Measurements from ENCODE around the gene IFI27L1. TPM values are rescaled to one million over a fixed set of nuclear protein-coding genes. Genes with fewer than 3 reads are reported as not detected.

The IFI27L1 gene
- total RNA-seq, 1 experiment from 2014 or later: 27.6 TPM

GRCh38 chr14:94115058-94115591 is 34.0 kb downstream of the IFI27L1 start (continued):
- TF ChIP-seq CREM (CRISPR knock-in tag; IDR thresholded peaks at IDR 0.05): no peak
- no peak for TF ChIP-seq CREB1 (CRISPR knock-in tag; IDR thresholded peaks at IDR 0.05)

GRCh38 chr14:94115631-94116030 is 34.5 kb downstream of the IFI27L1 start:
- no peak for ATAC-seq
- no peaks in the 10 kb centered on the region for H3K36me3 Mint-ChIP-seq
- ChIA-PET CTCF (interaction anchor here (1.0 to 2.6 kb wide), 4 partner anchors 14 to 176 kb away, joined by 4 to 9 read pairs (median 6); partner anchors contain the start of gene IFI27L2), POLR2A (no interaction called here)
- TF ChIP-seq MLX (CRISPR knock-in tag; IDR thresholded peaks at IDR 0.05) (no peak), EMX1 (CRISPR knock-in tag; IDR thresholded peaks at IDR 0.05) (no peak), ZNF671 (CRISPR knock-in tag; IDR thresholded peaks at IDR 0.05) (no peak), CREM (CRISPR knock-in tag; IDR thresholded peaks at IDR 0.05) (no peak), ZNF532 (CRISPR knock-in tag; IDR thresholded peaks at IDR 0.05; ENCODE audit: borderline replicate concordance) (no peak), MXD4 (CRISPR knock-in tag; IDR thresholded peaks at IDR 0.05; ENCODE audit: borderline replicate concordance) (no peak), ELF4 (CRISPR knock-in tag; IDR thresholded peaks at IDR 0.05; ENCODE audit: low read depth) (no peak)
- DNase-seq (ENCODE audit: low spot score): no peak
- peaks cover 10% of the 10 kb centered on the region for H3K9me3 Mint-ChIP-seq
- H3K27ac Mint-ChIP-seq: no peak overlapping the region
- peaks cover 5% of the 10 kb centered on the region; the same call in 1 of the 2 replicates for H3K4me1 Mint-ChIP-seq
- H3K4me3 Mint-ChIP-seq: no peak overlapping the region
- H3K27me3 Mint-ChIP-seq (ENCODE audit: low read depth): peaks cover 13% of the 10 kb centered on the region

GRCh38 chr14:94116701-94117100 is 35.6 kb downstream of the IFI27L1 start:
- H3K4me3 Mint-ChIP-seq: no peak overlapping the region
- H3K4me1 Mint-ChIP-seq: no peaks in the 10 kb centered on the region
- ChIA-PET POLR2A (no interaction called here), CTCF (interaction anchor here (1.0 kb wide), 1 partner anchor 15 kb away, joined by 3 read pairs; no protein-coding TSS in a partner anchor)
- no peaks in the 10 kb centered on the region for H3K36me3 Mint-ChIP-seq
- no peak overlapping the region for H3K27ac Mint-ChIP-seq
- H3K9me3 Mint-ChIP-seq: peaks cover 14% of the 10 kb centered on the region
- DNase-seq (ENCODE audit: low spot score) (no peak), ATAC-seq (no peak)
- TF ChIP-seq ZNF416 (CRISPR knock-in tag; IDR thresholded peaks at IDR 0.05): no peak
- TF ChIP-seq ERG (CRISPR knock-in tag; IDR thresholded peaks at IDR 0.05): no peak
- no peak for TF ChIP-seq TEAD4 (CRISPR knock-in tag; IDR thresholded peaks at IDR 0.05)
- no peak for TF ChIP-seq OVOL2 (CRISPR knock-in tag; IDR thresholded peaks at IDR 0.05; ENCODE audit: borderline replicate concordance)
- no peak for TF ChIP-seq ETV6 (CRISPR knock-in tag; IDR thresholded peaks at IDR 0.05)
- TF ChIP-seq E2F4 (CRISPR knock-in tag; IDR thresholded peaks at IDR 0.05; ENCODE audit: borderline replicate concordance, low read depth): no peak
- TF ChIP-seq GRHL2 (CRISPR knock-in tag; IDR thresholded peaks at IDR 0.05; ENCODE audit: insufficient replicate concordance, severe bottlenecking): no peak
- no peak for TF ChIP-seq MLX (CRISPR knock-in tag; IDR thresholded peaks at IDR 0.05)
- no peak for TF ChIP-seq SMAD3 (CRISPR knock-in tag; IDR thresholded peaks at IDR 0.05; ENCODE audit: borderline replicate concordance)
- no peak for TF ChIP-seq GTF2I (CRISPR knock-in tag; conservative IDR thresholded peaks at IDR 0.05)
- TF ChIP-seq NR3C1 (CRISPR knock-in tag; conservative IDR thresholded peaks at IDR 0.05; ENCODE audit: low read depth): no peak
- TF ChIP-seq ELF4 (CRISPR knock-in tag; IDR thresholded peaks at IDR 0.05; ENCODE audit: low read depth): no peak
- TF ChIP-seq MAX (CRISPR knock-in tag; IDR thresholded peaks at IDR 0.05): no peak
- peaks cover 18% of the 10 kb centered on the region for H3K27me3 Mint-ChIP-seq (ENCODE audit: low read depth)

Data from WTC11 (cell line).